Stimulated activated CD4-positive, alpha-beta T cell treated with anti-CD3 and anti-CD28 coated beads, Interleukin-15, amount 100 ng/mL, for 48 hours (primary cell): ENCODE data around the gene SLC5A6.

Experiments
- DNase-seq, 2 donors: peaks; one replicate each; pipeline ENCODE4 v3.0.0-alpha.2; 2020; ENCODE audit warnings: low read depth in 2 of 2

Gene SLC5A6

GRCh38 chr2:27236626-27237025, 24.6 kb upstream of the SLC5A6 start:
- no peak for DNase-seq

- no peak for DNase-seq
Observed at GRCh38 chr2:27236136-27236535, 24.1 kb upstream of the SLC5A6 start.

DNA sequence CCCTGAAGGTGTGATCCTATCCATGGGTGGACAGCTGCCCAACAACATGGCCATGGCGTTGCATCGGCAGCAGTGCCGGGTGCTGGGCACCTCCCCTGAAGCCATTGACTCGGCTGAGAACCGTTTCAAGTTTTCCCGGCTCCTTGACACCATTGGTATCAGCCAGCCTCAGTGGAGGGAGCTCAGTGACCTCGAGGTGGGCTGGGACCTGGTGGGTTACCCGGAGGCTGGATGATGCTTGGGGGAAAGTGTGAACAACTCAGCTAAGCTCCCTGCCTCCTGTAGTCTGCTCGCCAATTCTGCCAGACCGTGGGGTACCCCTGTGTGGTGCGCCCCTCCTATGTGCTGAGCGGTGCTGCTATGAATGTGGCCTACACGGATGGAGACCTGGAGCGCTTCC, 21.3 kb upstream of the SLC5A6 start:
- no peak for DNase-seq

GRCh38 chr2:27231921-27232320, 19.9 kb upstream of the SLC5A6 start:
- no peak for DNase-seq

GRCh38 chr2:27227501-27227900, 15.4 kb upstream of the SLC5A6 start:
- DNase-seq = no peak

- DNase-seq = no peak
Observed at GRCh38 chr2:27225526-27225925, 13.5 kb upstream of the SLC5A6 start.

DNA sequence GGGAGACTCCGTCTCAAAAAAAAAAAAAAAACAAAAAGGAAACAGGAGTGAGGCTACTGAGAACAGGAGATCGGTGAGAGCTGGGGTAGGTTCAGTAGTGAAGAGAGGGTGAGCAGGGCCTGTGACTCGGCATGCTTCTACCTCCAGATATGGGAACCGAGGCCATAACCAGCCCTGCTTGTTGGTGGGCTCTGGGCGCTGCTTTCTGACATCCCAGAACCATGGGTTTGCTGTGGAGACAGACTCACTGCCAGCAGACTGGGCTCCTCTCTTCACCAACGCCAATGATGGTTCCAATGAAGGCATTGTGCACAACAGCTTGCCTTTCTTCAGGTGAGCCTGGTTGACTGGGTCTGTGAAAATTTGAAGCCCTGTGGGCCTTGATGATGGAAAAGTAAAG, 11.3 kb upstream of the SLC5A6 start:
- no peak for DNase-seq

- no peak for DNase-seq
Observed at GRCh38 chr2:27222407-27222806, 10.3 kb upstream of the SLC5A6 start.

DNA sequence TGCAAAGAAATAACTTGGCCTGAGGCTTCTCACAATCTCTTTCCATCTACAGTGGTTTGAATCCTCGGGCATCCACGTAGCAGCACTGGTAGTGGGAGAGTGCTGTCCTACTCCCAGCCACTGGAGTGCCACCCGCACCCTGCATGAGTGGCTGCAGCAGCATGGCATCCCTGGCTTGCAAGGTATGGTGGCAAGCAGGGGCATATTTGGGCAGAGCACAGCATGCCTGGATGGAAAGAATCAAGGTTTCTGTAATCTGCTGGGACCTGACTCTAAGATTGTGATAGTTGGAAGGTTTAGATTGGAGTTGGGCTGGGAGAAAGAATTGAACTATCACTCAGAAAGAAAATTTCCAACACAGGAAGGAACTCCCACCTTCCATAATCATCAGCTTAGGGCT, 9.1 kb upstream of the SLC5A6 start:
- DNase-seq = no peak

- no peak for DNase-seq
Observed at GRCh38 chr2:27220091-27220490, 8.0 kb upstream of the SLC5A6 start.

GRCh38 chr2:27219091-27219490, 7.0 kb upstream of the SLC5A6 start:
- DNase-seq = no peak

- no peak for DNase-seq
Observed at GRCh38 chr2:27218614-27219013, 6.5 kb upstream of the SLC5A6 start.

GRCh38 chr2:27217173-27218121, 5.4 kb upstream of the SLC5A6 start, which contains the start of gene CAD:
Gene CAD, plus strand, starts transcription at chr2:27217369. Its CDS starts 183 bp downstream, at chr2:27217552.
- peak; percentile 83 to 87 for DNase-seq

DNA sequence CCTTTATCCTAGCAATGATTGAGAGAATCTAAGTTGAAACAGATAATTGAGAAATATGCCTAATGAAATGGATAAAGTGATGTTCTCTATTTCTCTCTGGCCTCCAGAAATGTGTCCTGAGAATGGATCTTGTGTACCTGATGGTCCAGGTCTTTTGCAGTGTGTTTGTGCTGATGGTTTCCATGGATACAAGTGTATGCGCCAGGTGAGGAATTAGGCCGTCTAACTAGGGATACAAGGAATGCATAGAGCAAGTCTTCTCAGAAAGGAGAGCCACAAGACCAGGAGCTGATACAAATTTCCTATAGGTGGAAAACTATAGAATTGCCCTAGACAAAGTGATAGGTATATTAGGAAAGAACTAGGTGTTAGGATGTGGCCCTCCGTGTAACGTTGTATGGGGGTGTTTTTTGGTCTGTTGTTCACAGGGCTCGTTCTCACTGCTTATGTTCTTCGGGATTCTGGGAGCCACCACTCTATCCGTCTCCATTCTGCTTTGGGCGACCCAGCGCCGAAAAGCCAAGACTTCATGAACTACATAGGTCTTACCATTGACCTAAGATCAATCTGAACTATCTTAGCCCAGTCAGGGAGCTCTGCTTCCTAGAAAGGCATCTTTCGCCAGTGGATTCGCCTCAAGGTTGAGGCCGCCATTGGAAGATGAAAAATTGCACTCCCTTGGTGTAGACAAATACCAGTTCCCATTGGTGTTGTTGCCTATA, 4.5 kb upstream of the SLC5A6 start:
- DNase-seq = no peak

- no peak for DNase-seq
Observed at GRCh38 chr2:27214941-27215340, 2.9 kb upstream of the SLC5A6 start.

GRCh38 chr2:27212626-27213471, 781 bp upstream of the SLC5A6 start:
- DNase-seq = peak in 1 of 2 donors; percentile 4

DNA sequence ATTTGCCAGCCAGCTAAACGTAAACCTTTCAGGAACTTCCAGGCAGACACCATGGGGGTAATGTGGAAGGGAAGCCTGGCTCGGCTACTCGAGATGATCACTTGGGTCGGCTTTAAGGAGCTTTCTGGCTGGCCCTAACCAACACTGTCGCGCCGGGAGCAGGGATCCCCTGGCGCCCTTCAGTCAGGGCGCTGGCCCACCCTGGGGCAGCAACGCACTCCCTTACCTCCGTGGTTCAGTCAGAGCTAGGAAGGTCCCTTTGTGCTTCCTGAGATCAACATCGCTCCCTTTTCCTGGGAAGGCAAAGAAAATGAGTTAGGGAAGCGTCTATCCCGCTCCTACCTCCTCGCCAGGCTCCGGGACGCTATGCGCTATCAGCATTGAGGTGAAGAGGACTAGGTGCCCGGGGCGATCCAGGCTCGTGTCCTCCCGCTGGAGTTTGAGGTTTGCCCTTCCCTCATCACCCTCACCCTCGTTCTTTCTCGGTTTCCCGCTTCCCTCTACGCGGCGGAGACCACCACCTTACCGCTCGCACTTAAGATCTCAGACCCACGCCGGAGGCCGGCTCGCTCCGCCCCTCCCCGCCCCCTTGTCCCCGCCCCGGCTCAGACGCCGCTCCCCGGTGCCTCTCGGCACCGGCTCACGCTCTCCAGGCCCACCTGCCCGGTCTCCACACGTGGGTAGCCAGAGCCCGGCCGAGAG, 676 bp downstream of the SLC5A6 start:
- DNase-seq = no peak

DNA sequence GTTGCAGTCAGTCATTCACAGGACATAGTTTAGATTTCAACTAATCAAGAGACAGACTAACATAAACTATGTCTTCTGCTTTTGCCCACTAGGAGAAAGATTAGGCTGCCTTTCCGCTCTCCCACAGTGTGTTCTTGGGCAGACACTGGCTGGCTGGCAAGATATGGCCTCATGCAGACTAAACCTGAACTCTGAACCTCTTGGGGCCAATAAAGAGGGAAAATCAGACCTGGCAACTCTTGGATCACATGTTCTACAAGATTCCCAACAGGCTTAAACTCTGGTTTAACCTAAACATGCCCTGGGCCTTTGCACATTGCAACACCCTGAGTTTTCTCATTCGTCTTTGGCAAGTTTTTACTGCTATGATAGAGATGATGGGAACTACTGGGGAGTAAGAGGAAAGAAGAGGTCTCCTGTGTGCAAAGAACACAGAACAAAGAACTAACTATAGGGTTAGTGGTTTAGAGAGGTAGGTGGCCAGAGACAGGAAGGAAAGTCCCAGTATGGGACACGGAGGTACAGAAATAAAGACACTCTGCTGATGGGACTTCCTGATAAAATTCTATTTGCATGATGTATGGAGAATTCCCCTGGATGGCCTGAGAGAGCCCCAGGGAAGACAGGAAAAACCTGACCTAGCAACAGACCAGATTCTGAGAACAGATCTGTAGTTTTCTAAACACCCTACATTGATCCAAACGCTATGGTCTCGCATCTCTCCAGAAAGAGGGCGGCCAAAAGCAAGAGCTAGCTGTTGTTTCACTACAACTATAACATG, 2.3 kb downstream of the SLC5A6 start:
- DNase-seq = no peak

DNA sequence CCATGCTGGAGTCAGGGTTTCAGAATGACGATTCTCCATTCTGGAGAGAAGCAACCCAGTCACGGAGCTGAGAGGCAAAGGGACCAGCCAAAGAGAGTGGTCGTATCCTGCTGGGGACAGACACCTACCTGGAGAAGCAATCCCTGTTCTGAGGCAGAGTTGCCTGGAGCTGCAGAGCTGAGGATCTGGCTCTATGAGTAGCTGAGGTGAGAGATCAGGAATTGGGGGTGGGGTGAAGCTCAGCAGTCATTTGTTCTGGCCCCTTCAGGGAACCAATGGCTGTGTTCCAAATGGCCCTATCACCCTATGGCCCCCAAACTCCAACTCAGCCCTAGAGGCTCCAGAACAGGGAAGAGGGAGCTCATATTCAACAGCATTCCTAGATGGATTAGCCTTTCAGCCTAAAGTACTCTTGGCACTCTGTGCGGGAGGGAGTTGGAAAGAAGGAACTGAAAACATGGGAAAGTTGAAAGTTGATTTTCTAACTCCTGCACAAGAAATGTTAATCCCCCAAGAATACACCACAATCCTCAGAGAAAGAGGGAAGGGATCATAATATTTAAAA, 3.5 kb downstream of the SLC5A6 start:
- no peak for DNase-seq

DNA sequence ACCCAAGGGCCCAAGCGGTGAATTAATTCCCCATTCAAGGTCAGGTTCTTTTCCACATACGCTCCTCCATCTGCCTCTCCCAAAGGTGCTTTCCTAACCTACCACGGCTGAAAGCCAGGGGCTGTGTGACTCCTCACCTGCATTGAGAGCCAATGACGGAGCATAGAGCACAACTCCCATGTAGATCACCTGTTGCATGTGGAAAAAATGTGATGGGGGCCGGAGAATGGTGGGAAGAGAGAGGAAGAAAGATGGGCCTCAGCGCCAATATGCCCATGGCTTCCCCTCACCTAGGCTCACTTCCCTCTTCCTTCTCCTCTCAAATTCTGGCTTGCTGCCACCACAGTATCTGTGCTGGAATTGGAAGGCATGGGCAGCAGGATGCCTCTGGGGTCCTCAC, 5.7 kb downstream of the SLC5A6 start:
- DNase-seq = no peak
